ENCODE measurements around the gene DDX6. TPM values are rescaled to one million over a fixed set of nuclear protein-coding genes. Genes with fewer than 3 reads are reported as not detected.

Gene DDX6
- polyA plus RNA-seq, 1 of the 3 experiments (the other 2 are of a cell fraction): 7.9 TPM

DNA sequence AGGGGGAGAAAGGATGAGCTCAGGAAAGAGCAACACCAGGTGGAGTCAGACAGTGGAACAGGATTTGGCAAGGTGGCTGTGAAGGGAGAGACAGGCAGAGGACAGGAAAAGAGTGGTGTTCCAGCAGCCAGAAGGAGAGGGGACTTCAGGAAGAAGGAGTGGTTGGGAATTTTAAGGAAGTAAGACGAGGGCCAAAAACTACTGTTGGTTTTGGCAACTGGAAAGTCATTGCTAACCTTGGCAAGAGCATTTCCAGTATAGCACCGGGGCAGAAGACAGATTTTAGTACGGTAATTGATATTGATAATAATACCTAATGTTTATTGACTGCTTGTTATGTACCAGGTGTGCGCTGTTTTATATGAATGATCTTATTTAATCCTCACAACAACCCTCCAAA lies 15.4 kb upstream of the DDX6 start:
- ChIA-PET POLR2A (no interaction called here), CTCF (no interaction called here)
- H3K79me2 ChIP-seq (ENCODE audit: insufficient read depth): no peaks in the 10 kb centered on the region
- no peaks in the 10 kb centered on the region for H3K9me3 ChIP-seq
- no peak overlapping the region for H3K9ac ChIP-seq
- DNase-seq: no peak
- H2AFZ ChIP-seq (ENCODE audit: low read depth): no peak overlapping the region
- no peaks in the 10 kb centered on the region for H3K9me2 ChIP-seq
- no peaks in the 10 kb centered on the region for H4K20me1 ChIP-seq (ENCODE audit: insufficient read depth)
- no peaks in the 10 kb centered on the region for H3K36me3 ChIP-seq (replicated peaks in 1 of 2; ENCODE audit: control insufficient read depth in 1 of 2, insufficient read depth in 2 of 2, low read length in 1 of 2)
- H3F3A ChIP-seq (replicated peaks; ENCODE audit: insufficient read depth): no peaks in the 10 kb centered on the region
- WGBS (ENCODE audit: low lambda C conversion rate): 55% methylated on average over 4 of the region's 4 CpGs
- H3K4me3 ChIP-seq (ENCODE audit: low read depth in 2 of 2, low read length in 1 of 2): no peak overlapping the region
- no peaks in the 10 kb centered on the region for H3K4me1 ChIP-seq (ENCODE audit: control insufficient read depth in 1 of 2, insufficient read depth in 2 of 2, low read depth in 1 of 2, low read length in 1 of 2)
- TF ChIP-seq, protein P1, sequence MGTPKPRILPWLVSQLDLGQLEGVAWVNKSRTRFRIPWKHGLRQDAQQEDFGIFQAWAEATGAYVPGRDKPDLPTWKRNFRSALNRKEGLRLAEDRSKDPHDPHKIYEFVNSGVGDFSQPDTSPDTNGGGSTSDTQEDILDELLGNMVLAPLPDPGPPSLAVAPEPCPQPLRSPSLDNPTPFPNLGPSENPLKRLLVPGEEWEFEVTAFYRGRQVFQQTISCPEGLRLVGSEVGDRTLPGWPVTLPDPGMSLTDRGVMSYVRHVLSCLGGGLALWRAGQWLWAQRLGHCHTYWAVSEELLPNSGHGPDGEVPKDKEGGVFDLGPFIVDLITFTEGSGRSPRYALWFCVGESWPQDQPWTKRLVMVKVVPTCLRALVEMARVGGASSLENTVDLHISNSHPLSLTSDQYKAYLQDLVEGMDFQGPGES (IDR thresholded peaks at IDR 0.05; ENCODE audit: low read depth, low read length): no peak
- TF ChIP-seq POLR2AphosphoS5 (IDR thresholded peaks at IDR 0.05; ENCODE audit: low read depth, low read length) (no peak), JUND (IDR thresholded peaks at IDR 0.05) (no peak), CHD2 (IDR thresholded peaks at IDR 0.05; ENCODE audit: low read length, partially characterized antibody) (no peak), GABPA (IDR thresholded peaks at IDR 0.05; ENCODE audit: low read depth) (no peak), REST (IDR thresholded peaks at IDR 0.05; ENCODE audit: low read depth, low read length) (no peak)
- no peaks in the 10 kb centered on the region; the same call in 1 of the 2 replicates for H3K27me3 ChIP-seq (ENCODE audit: insufficient read depth)
- H3K4me2 ChIP-seq: no peak overlapping the region
- no peak overlapping the region for H3K27ac ChIP-seq (ENCODE audit: low read depth in 2 of 2, low read length in 1 of 2)

DNA sequence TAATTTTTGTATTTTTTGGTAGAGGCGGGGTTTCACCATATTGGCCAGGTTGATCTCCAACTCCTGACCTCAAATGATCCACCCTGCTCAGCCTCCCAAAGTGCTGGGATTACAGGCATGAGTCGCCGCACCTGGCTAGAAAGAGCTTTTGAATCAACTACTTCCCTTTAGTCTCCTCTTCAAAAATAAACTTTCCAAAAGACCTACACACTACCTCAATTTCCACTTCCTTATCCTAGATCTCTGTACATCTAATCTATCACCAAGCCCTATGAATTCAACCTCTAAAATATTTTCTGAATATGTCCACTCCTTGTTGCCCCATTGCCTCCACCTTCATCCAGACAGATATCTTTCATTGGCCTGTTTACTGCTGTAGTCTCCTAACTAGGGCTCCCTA lies 13.1 kb upstream of the DDX6 start:
- Histone ChIP-seq H3K36me3 (replicated peaks in 1 of 2; ENCODE audit: control insufficient read depth in 1 of 2, insufficient read depth in 2 of 2, low read length in 1 of 2) (no peaks in the 10 kb centered on the region), H3K79me2 (ENCODE audit: insufficient read depth) (no peaks in the 10 kb centered on the region), H3K9ac (no peak overlapping the region), H3F3A (replicated peaks; ENCODE audit: insufficient read depth) (no peaks in the 10 kb centered on the region), H3K4me3 (ENCODE audit: low read depth in 2 of 2, low read length in 1 of 2) (no peak overlapping the region), H3K9me2 (no peaks in the 10 kb centered on the region), H3K9me3 (no peaks in the 10 kb centered on the region), H3K27ac (ENCODE audit: low read depth in 2 of 2, low read length in 1 of 2) (no peak overlapping the region), H3K4me2 (no peak overlapping the region), H3K4me1 (ENCODE audit: control insufficient read depth in 1 of 2, insufficient read depth in 2 of 2, low read depth in 1 of 2, low read length in 1 of 2) (no peaks in the 10 kb centered on the region), H3K27me3 (ENCODE audit: insufficient read depth) (no peaks in the 10 kb centered on the region; the same call in 1 of the 2 replicates), H4K20me1 (ENCODE audit: insufficient read depth) (no peaks in the 10 kb centered on the region), H2AFZ (ENCODE audit: low read depth) (no peak overlapping the region)
- ChIA-PET CTCF (interaction anchor here (2.4 to 3.1 kb wide), 2 partner anchors 12 to 114 kb away, joined by 8 to 11 read pairs; no protein-coding TSS in a partner anchor), POLR2A (no interaction called here)
- 90% methylated on average over 3 of the region's 3 CpGs for WGBS (ENCODE audit: low lambda C conversion rate)
- no peak for TF ChIP-seq POLR2AphosphoS5 (IDR thresholded peaks at IDR 0.05; ENCODE audit: low read depth, low read length)
- TF ChIP-seq, protein P2, sequence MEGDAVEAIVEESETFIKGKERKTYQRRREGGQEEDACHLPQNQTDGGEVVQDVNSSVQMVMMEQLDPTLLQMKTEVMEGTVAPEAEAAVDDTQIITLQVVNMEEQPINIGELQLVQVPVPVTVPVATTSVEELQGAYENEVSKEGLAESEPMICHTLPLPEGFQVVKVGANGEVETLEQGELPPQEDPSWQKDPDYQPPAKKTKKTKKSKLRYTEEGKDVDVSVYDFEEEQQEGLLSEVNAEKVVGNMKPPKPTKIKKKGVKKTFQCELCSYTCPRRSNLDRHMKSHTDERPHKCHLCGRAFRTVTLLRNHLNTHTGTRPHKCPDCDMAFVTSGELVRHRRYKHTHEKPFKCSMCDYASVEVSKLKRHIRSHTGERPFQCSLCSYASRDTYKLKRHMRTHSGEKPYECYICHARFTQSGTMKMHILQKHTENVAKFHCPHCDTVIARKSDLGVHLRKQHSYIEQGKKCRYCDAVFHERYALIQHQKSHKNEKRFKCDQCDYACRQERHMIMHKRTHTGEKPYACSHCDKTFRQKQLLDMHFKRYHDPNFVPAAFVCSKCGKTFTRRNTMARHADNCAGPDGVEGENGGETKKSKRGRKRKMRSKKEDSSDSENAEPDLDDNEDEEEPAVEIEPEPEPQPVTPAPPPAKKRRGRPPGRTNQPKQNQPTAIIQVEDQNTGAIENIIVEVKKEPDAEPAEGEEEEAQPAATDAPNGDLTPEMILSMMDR (IDR thresholded peaks at IDR 0.05): no peak
- no peak for TF ChIP-seq JUND (IDR thresholded peaks at IDR 0.05)
- TF ChIP-seq RCOR1 (IDR thresholded peaks at IDR 0.05; ENCODE audit: low read length): no peak
- TF ChIP-seq MXI1 (IDR thresholded peaks at IDR 0.05; ENCODE audit: low read depth, low read length): no peak
- TF ChIP-seq EZH2phosphoT487 (IDR thresholded peaks at IDR 0.05; ENCODE audit: borderline replicate concordance, low read depth): no peak
- no peak for DNase-seq
